Breast epithelium (tissue), 3 donors: ENCODE measurements around the gene GIGYF2.

Experiments used
- CTCF ChIP-seq, 3 donors: fragments of 450-650 bp; IDR thresholded peaks; one replicate each; pipeline ENCODE4 v1.5.1; 2016 to 2017; ENCODE audit warnings: antibody characterized with exemption in 3 of 3, mild to moderate bottlenecking in 3 of 3, moderate library complexity in 3 of 3
- POLR2A ChIP-seq: fragments of 450-650 bp; IDR thresholded peaks from one replicate; pipeline ENCODE4 v1.6.1; 2016; ENCODE audit warnings: antibody characterized with exemption, mild to moderate bottlenecking, moderate library complexity
- POLR2AphosphoS5 ChIP-seq, 3 donors: sonication (generic); formaldehyde crosslinking; IDR thresholded peaks; one replicate each; pipeline ENCODE4 v1.6.1; 2017; ENCODE audit warnings: antibody characterized with exemption in 3 of 3

DNA sequence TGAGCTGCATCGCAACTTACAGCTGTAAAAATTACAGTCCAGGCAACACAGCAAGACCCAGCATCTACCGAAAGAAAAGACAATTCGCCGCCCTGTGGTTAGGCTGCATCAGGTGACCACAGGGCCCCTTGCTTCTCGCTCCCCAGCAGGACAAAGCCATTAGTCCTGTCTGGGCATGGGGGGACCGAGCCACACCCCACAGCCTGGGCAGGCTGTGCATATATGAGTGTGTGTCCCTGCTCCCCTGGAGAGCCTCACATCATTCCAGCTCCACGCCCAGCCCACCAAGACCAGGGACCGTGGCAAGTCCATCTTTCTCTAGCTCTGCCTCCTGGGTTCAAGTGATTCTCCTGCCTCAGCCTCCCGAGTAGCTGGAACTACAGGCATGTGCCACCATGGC is 206.9 kb downstream of the GIGYF2 start:
- TF ChIP-seq CTCF (IDR thresholded peaks at IDR 0.05) (no peak), POLR2A (no peak), POLR2AphosphoS5 (IDR thresholded peaks at IDR 0.05) (no peak)
